ENCODE data around the gene SLC16A14.
"Not testable (repeated sequence)": the region's sequence is repeated elsewhere in the genome, so short reads cannot be mapped to it uniquely, and the experiment has no call there.

The SLC16A14 gene

GRCh38 chr2:230068651-230069055, at the start of gene SLC16A14:
Gene SLC16A14, minus strand, starts transcription at chr2:230068924. Its CDS starts 9,572 bp downstream, at chr2:230059352.
- no peak for DNase-seq

- no peak for DNase-seq
These were observed 38.0 kb upstream of the SLC16A14 start for GRCh38 chr2:230106771-230107170.

- not testable (repeated sequence) for DNase-seq
These were observed 33.2 kb upstream of the SLC16A14 start for GRCh38 chr2:230101967-230102366.

- no peak for DNase-seq
These were observed 29.1 kb upstream of the SLC16A14 start for GRCh38 chr2:230097841-230098240.

GRCh38 chr2:230097424-230097823, 28.7 kb upstream of the SLC16A14 start:
- no peak for DNase-seq

- no peak for DNase-seq
These were observed 22.2 kb upstream of the SLC16A14 start for GRCh38 chr2:230090967-230091366.

- no peak for DNase-seq
These were observed 16.5 kb upstream of the SLC16A14 start for GRCh38 chr2:230085201-230085600.

GRCh38 chr2:230077851-230078547, 9.3 kb upstream of the SLC16A14 start:
- DNase-seq: no peak

GRCh38 chr2:230076819-230077218, 8.1 kb upstream of the SLC16A14 start:
- DNase-seq: no peak

- no peak for DNase-seq
These were observed 7.4 kb upstream of the SLC16A14 start for GRCh38 chr2:230075988-230076631.

- DNase-seq: no peak
These were observed 2.7 kb upstream of the SLC16A14 start for GRCh38 chr2:230071421-230071820.

GRCh38 chr2:230069402-230069801, 678 bp upstream of the SLC16A14 start:
- no peak for DNase-seq

GRCh38 chr2:230068016-230068650, 591 bp downstream of the SLC16A14 start:
- DNase-seq: no peak

GRCh38 chr2:230060672-230061293, 7.9 kb downstream of the SLC16A14 start:
- DNase-seq: no peak

GRCh38 chr2:230053753-230054478, 14.8 kb downstream of the SLC16A14 start:
- no peak for DNase-seq

- DNase-seq: no peak
These were observed 16.4 kb downstream of the SLC16A14 start for GRCh38 chr2:230052299-230052698.

- no peak for DNase-seq
These were observed 18.6 kb downstream of the SLC16A14 start for GRCh38 chr2:230050136-230050535.

GRCh38 chr2:230048010-230048671, 20.6 kb downstream of the SLC16A14 start:
- DNase-seq: no peak

- DNase-seq: no peak
These were observed 22.2 kb downstream of the SLC16A14 start for GRCh38 chr2:230046491-230046890.

GRCh38 chr2:230043461-230043860, 25.3 kb downstream of the SLC16A14 start:
- DNase-seq: no peak

GRCh38 chr2:230043025-230043424, 25.7 kb downstream of the SLC16A14 start:
- no peak for DNase-seq

GRCh38 chr2:230042195-230042594, 26.5 kb downstream of the SLC16A14 start:
- DNase-seq: no peak

Measured in cortex of kidney (tissue), 1 donor.